Calu3 (cell line): ENCODE data around the gene MED23. TPM values are rescaled to one million over a fixed set of nuclear protein-coding genes. Genes with fewer than 3 reads are reported as not detected.

Experiments used
- BruUV-seq: library from RNA; stranded (reverse); fragments of 400-500 nt; replicated peaks from 2 replicates; lab custom pipeline; 2021; lab: Mats Ljungman, UMichigan
- CTCF ChIA-PET: fragments of 300-600 bp; sonication (Branson Sonifier 250); formaldehyde crosslinking; loops from one replicate; lab custom pipeline; 2022; ENCODE audit warnings: antibody characterized with exemption; lab: Charles Lee
- DNase-seq: peaks from one replicate; pipeline ENCODE4 v3.0.0; 2022
- H3K27ac Mint-ChIP-seq: one replicate; pipeline ENCODE4 v1.8.0; 2022; ENCODE audit warnings: mixed read lengths; ENCODE audit not compliant: unreplicated experiment
- H3K27me3 Mint-ChIP-seq: one replicate; pipeline ENCODE4 v1.8.0; 2022; ENCODE audit warnings: mixed read lengths; ENCODE audit not compliant: unreplicated experiment
- H3K36me3 Mint-ChIP-seq: one replicate; pipeline ENCODE4 v1.8.0; 2022; ENCODE audit warnings: mild to moderate bottlenecking, moderate library complexity, mixed read lengths; ENCODE audit not compliant: insufficient read depth, unreplicated experiment
- H3K4me1 Mint-ChIP-seq: one replicate; pipeline ENCODE4 v1.8.0; 2022; ENCODE audit warnings: mild to moderate bottlenecking, low read depth, mixed read lengths; ENCODE audit not compliant: unreplicated experiment
- H3K4me3 Mint-ChIP-seq: one replicate; pipeline ENCODE4 v1.8.0; 2022; ENCODE audit warnings: mild to moderate bottlenecking, low read depth, moderate library complexity, mixed read lengths; ENCODE audit not compliant: unreplicated experiment
- H3K9me3 Mint-ChIP-seq: one replicate; pipeline ENCODE4 v1.8.0; 2022; ENCODE audit warnings: low read depth, mixed read lengths; ENCODE audit not compliant: unreplicated experiment
- intact Hi-C: fragments of 100-400 bp; cut with micrococcal nuclease; formaldehyde crosslinking; loops from one replicate; pipeline ENCODE4 v1.10.0; 2022; ENCODE audit not compliant: unreplicated experiment
- total RNA-seq: library from RNA; stranded (reverse); gene quantifications from 2 replicates; pipeline ENCODE4 v1.2.3, GENCODE V29; 2022
- TF ChIP-seq, protein P1 (sequence below): fragments of 200-600 bp; IDR thresholded peaks from one replicate; pipeline ENCODE4 v1.8.0; 2022; ENCODE audit warnings: antibody characterized with exemption; ENCODE audit not compliant: unreplicated experiment

The MED23 gene
- total RNA-seq, 1 experiment from 2014 or later: 31.0 TPM

DNA sequence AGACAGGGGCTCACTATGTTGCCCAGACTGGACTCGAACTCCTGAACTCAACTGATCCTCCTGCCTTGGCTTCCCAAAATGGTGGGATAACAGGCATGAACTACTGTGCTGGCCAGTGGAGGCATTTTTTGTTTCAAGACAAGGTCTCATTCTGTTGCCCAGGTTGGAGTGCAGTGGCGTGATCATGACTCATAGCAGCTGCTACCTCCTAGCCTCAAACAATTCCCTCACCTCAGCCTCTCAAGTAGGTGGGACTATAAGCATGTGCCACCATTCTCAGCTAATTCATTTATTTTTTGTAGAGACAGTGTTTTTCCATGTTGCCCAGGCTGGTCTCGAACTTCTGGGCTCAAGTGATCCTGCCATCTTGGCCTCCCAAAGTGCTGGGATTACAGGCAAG is 26.3 kb upstream of the MED23 start:
- H3K36me3 Mint-ChIP-seq: no peaks in the 10 kb centered on the region

DNA sequence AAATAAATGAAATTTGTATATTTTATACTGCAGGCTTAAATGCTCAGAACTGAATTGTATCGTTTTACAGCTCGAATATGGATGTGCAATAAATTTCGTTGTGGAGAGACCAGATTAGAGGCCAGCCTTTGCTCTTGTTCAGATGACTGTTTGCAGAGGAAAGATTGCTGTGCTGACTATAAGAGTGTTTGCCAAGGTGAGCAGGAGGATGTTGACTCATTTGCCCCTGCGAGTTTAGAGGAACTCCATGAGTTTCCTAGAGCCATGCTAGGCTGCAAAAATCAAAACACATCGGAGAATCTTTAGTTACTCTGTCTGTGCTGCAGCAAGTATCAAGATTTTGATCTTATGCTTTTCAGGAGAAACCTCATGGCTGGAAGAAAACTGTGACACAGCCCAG is 24.4 kb upstream of the MED23 start:
- TF ChIP-seq, protein P1, sequence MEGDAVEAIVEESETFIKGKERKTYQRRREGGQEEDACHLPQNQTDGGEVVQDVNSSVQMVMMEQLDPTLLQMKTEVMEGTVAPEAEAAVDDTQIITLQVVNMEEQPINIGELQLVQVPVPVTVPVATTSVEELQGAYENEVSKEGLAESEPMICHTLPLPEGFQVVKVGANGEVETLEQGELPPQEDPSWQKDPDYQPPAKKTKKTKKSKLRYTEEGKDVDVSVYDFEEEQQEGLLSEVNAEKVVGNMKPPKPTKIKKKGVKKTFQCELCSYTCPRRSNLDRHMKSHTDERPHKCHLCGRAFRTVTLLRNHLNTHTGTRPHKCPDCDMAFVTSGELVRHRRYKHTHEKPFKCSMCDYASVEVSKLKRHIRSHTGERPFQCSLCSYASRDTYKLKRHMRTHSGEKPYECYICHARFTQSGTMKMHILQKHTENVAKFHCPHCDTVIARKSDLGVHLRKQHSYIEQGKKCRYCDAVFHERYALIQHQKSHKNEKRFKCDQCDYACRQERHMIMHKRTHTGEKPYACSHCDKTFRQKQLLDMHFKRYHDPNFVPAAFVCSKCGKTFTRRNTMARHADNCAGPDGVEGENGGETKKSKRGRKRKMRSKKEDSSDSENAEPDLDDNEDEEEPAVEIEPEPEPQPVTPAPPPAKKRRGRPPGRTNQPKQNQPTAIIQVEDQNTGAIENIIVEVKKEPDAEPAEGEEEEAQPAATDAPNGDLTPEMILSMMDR: no peak
- no peak overlapping the region for H3K4me3 Mint-ChIP-seq
- BruUV-seq: no TSS peak
- DNase-seq: peak; percentile 33
- no peaks in the 10 kb centered on the region for H3K9me3 Mint-ChIP-seq
- no peaks in the 10 kb centered on the region for H3K36me3 Mint-ChIP-seq
- no peaks in the 10 kb centered on the region for H3K27me3 Mint-ChIP-seq
- CTCF ChIA-PET: interaction anchor here (0.8 to 1.2 kb wide), 2 partner anchors 24 to 133 kb away, joined by 3 to 5 read pairs; no protein-coding TSS in a partner anchor
- intact Hi-C loops: no loop called here
- peaks cover 17% of the 10 kb centered on the region for H3K4me1 Mint-ChIP-seq
- H3K27ac Mint-ChIP-seq: no peak overlapping the region

More for the DNA sequence above, 26.3 kb upstream of the MED23 start:
- CTCF ChIA-PET: no interaction called here
- Mint-ChIP-seq H3K9me3 (no peaks in the 10 kb centered on the region), H3K27ac (no peak overlapping the region), H3K4me3 (no peak overlapping the region), H3K27me3 (no peaks in the 10 kb centered on the region), H3K4me1 (peaks cover 17% of the 10 kb centered on the region)
- intact Hi-C loops: no loop called here
- DNase-seq: peak; percentile 20
- TF ChIP-seq, protein P1: no peak
- BruUV-seq: no TSS peak

DNA sequence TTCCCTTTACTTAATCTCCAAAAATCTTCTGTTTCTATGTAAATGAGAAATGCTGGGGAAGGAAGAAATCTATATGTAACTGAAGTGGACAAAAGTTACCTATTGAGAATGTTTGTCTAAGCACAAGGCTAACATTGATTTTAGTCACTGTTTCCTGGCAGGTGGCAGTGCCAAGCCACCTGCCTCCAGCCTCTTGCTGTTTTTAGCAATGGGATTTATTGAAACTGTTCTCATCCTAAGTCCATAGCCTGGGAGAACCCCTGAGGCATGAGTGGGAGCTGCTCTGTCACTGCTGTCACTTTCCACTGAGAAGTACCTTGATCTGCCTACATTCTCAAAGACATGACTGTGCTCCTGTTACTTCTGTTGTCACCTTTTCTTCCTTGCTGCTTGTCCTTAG is 23.7 kb upstream of the MED23 start:
- CTCF ChIA-PET: interaction anchor here (0.8 to 1.2 kb wide), 2 partner anchors 24 to 132 kb away, joined by 3 to 5 read pairs; no protein-coding TSS in a partner anchor
- no TSS peak for BruUV-seq
- Mint-ChIP-seq H3K4me3 (no peak overlapping the region), H3K9me3 (no peaks in the 10 kb centered on the region), H3K4me1 (peaks cover 17% of the 10 kb centered on the region), H3K36me3 (no peaks in the 10 kb centered on the region), H3K27me3 (no peaks in the 10 kb centered on the region), H3K27ac (no peak overlapping the region)
- intact Hi-C loops: no loop called here
- TF ChIP-seq, protein P1: no peak
- DNase-seq: peak; percentile 27

DNA sequence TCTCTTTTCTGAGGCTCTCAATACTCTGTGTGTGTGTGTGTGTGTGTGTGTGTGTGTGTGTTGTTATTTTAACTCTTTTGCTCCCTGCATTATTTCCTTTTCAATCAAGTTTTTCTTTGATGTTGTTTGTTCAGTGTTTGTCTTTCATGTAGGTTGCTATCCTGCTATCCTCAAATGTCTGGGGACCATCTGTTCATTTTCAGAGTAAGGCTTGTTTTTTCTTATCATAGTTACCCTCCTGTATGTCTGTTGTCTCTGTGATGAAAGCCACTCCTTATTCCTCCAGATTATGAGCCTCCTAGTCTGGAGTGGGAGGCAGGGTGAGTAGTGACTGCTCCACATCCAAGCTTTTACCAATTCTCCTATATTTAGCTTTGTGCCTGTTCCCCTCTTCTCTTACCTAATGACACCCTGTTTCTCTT is 18.2 kb upstream of the MED23 start:
- DNase-seq: no peak
- no peak overlapping the region for H3K4me3 Mint-ChIP-seq
- no peak overlapping the region for H3K27ac Mint-ChIP-seq
- H3K36me3 Mint-ChIP-seq: no peaks in the 10 kb centered on the region
- no peaks in the 10 kb centered on the region for H3K27me3 Mint-ChIP-seq
- intact Hi-C loops: no loop called here
- CTCF ChIA-PET: interaction anchor here (0.7 kb wide), 1 partner anchor 458 kb away, joined by 4 read pairs; no protein-coding TSS in a partner anchor
- peaks cover under 1% of the 10 kb centered on the region for H3K4me1 Mint-ChIP-seq
- BruUV-seq: no TSS peak
- TF ChIP-seq, protein P1: no peak
- H3K9me3 Mint-ChIP-seq: no peaks in the 10 kb centered on the region
